IPS-NIHi7 (cell line): Measurements from ENCODE around the gene ASIC1.

Experiments
- DNase-seq: peaks from one replicate; pipeline ENCODE4 v3.0.0; 2012; ENCODE audit warnings: mixed read lengths; ENCODE audit errors: extremely low spot score

ASIC1 gene

GRCh38 chr12:50107416-50108268 lies 50.2 kb downstream of the ASIC1 start:
- DNase-seq = no peak

DNA sequence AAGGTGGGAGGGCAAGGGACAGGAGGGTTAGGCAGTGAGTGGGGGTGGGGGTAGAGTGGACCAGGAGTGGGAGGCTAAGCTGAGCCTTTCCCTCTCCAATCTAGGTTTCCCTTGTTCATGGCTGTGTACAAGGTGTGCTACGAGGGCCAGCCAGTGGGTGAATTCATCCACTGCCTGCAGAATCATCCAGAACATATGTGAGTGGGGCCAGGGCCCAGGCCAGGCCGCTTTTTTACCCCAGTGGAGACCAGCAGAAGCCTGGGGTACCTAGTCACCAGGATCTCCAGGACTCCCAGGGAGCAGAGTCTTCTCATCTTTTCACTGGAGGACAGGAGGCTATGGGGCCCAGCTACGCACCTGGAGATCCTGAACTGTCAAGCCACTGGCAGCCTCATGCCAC lies 51.9 kb downstream of the ASIC1 start:
- DNase-seq = no peak

- no peak for DNase-seq
Observed at GRCh38 chr12:50110127-50110761, 52.8 kb downstream of the ASIC1 start.

DNA sequence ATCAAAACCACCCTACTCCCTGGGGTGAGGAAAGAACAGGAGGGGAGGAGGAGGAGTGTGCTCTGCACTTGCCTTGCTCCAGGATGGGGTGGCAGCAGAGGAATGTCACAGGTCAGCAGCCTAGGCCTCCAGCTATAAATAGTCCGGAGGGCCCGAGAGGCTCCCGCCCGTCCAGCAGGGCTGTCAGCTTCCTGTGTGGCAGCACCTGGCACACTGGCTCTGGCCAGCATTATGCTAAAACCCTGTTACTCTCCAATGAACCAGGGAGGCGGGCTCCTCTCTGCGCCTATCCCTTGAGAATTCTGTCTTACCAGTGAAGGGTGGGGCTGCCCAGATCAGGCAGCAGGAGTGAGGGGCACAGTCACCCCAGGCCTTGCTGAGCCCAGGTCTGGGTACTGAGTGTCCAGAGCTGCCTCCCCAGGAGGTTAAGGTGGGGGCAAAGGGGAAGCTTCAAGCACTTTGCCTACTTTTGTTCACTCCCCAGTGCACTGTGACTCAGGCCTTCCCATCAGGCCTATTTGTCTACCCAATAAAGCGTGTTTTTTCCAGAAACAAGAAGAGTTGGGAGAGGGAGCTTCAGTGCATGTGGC lies 53.5 kb downstream of the ASIC1 start:
- DNase-seq = peak; percentile 33

- DNase-seq = no peak
Observed at GRCh38 chr12:50111395-50111692, 53.9 kb downstream of the ASIC1 start.

- peak; percentile 98 for DNase-seq
Observed at GRCh38 chr12:50111693-50112455, 54.5 kb downstream of the ASIC1 start, which contains the start of gene COX14. Gene COX14 (plus strand): TSS chr12:50112236. CDS start chr12:50120044, 7,808 bp downstream.

- DNase-seq = peak; percentile 66
Observed at GRCh38 chr12:50112456-50113218, 55.2 kb downstream of the ASIC1 start.

DNA sequence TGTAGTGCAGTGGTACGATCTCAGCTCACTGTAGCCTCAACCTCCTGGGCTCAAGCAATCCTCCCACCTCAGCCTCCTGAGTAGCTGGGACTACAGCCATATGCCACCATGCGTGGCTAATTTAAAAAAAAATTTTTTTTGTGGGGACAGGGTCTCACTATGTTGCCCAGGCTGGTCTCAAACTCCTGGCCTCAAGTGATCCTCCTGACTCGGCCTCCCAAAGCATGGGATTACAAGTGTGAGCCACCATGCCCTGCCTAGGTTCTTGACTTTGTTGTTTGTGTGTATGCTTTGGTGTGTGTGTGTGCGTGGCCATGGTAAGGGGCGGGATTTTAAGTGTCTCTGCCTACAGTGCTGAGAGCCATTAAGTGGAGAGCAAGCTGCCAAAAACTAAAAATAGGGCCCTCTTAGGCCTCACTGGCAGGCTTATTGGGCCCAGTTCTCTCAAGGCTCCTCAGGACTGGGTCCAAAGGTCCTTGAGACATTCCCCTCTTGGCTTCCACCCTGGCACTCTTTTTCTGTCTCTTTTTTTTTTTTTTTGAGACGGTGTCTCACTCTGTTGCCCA lies 59.7 kb downstream of the ASIC1 start:
- DNase-seq = no peak

DNA sequence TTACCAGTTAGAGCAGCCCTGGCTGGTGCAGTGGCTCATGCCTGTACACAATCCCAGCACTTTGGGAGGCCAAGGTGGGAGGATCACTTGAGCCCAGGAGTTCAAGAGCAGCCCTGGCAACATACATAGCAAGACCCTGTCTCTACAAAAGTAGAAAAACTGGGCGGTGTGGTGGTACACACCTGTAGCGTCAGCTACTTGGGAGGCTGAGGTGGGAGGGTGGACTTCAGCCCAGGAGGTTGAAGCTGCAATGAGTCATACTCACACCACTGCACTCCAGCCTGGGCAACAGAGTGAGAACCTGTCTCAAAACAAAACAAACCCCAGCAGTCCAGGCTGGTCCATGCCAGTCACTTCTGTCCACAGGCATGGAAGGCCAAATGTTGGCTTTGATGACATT lies 62.0 kb downstream of the ASIC1 start:
- no peak for DNase-seq

DNA sequence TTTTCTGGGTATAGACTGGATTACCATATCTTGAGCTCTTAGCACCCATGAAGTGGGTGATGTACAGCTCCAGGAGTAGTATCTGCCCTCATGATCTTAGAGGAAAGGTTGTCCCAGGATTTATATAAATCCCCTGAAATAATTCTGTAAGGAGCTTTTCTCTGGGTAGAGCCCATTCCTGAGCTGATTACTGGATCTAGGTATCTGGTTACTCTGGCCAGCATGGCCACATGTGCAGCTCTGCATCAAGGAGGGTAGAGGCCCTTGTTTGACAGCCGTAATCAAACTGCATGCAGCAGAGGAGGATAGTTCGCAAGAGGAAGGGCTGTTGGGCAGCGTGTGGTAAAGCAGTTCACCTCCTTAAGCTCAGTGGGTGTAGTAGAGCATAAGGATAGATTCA lies 63.1 kb downstream of the ASIC1 start:
- no peak for DNase-seq

- DNase-seq = no peak
Observed at GRCh38 chr12:50120953-50121352, 63.6 kb downstream of the ASIC1 start.

GRCh38 chr12:50121641-50122040 lies 64.2 kb downstream of the ASIC1 start:
- no peak for DNase-seq

DNA sequence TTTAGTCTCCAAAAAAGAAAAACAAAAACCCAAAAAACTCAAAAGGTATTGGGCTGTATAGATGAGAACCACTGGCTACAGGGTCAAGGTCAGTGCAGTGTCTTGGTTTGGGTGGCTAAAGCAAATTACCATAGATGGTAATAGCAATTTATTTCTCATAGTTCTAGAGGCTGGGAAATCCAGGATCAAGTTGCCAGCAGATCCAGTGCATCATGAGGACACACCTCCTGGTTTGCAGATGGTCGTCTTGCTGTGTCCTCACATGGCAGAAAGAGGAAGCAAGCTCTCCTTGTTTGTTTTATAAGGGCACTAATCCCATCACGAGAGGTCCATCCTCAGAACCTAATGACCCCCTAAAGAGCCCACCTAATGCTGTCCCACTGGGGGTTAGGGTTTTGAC lies 65.8 kb downstream of the ASIC1 start:
- DNase-seq = no peak

- no peak for DNase-seq
Observed at GRCh38 chr12:50127546-50127945, 70.2 kb downstream of the ASIC1 start.

DNA sequence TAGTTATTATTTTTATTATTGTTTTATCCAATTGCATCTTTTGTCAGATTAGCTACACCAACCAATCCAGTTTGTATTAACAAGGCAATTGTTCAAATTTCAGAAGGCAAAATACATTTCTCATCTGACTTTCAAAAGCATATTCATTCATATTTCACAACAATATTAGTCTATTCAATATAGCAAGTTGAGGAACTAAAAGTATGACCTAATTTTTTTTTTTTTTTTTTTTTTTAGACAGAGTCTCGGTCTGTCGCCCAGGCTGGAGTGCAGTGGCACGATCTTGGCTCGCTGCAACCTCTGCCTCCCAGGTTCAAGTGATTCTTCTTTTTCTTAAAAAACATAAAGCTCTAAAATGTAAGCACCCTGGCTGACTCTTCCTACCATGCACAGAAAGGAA lies 71.9 kb downstream of the ASIC1 start:
- no peak for DNase-seq

GRCh38 chr12:50132505-50133135 lies 75.2 kb downstream of the ASIC1 start:
- DNase-seq = peak; percentile 54
